Body of pancreas (tissue), 4 donors: ENCODE results near the gene GP1BA.

ENCODE experiments used
- CTCF ChIP-seq, 7 experiments: fragments of 450-650 bp in 4 of 7; fragments of 200-600 bp in 3 of 7; sonication (generic) in 3 of 7; IDR thresholded peaks; one replicate each; pipeline ENCODE4 v1.5.1; 2016 to 2019; ENCODE audit warnings: antibody characterized with exemption in 7 of 7
- POLR2A ChIP-seq, 3 donors: fragments of 450-650 bp; IDR thresholded peaks; one replicate each; pipeline ENCODE4 v1.6.1; 2016; ENCODE audit warnings: antibody characterized with exemption in 3 of 3, mild to moderate bottlenecking in 2 of 3

- TF ChIP-seq POLR2A (IDR thresholded peaks at IDR 0.05) (peak in 1 of 3 donors; percentile 44), CTCF (IDR thresholded peaks at IDR 0.05) (no peak)
Measured at GRCh38 chr17:4950075-4950745, 18.1 kb downstream of the GP1BA start.
